ENCODE results near the gene ICAM1.

Gene ICAM1

DNA sequence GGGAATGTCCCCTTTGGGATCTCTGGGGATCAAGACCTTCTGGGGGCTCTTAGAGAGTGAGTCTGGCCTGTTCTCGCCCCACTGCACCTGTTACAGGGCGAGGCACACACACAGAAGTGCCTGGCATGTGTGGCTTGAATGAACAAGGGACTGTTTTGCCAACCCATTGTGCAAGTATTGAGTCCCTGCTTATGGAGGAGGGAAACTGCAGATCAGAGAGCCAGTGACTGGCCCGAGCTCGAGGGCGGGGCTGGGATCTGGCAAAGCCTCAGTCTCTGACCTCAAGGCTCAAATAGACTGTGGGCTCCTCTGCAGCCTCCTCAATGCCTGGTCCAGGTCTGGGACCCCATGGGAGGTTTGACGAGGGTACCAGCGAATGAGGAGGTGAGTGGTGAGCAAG, 56.9 kb downstream of the ICAM1 start:
- no peak for DNase-seq (ENCODE audit: low read depth)

DNA sequence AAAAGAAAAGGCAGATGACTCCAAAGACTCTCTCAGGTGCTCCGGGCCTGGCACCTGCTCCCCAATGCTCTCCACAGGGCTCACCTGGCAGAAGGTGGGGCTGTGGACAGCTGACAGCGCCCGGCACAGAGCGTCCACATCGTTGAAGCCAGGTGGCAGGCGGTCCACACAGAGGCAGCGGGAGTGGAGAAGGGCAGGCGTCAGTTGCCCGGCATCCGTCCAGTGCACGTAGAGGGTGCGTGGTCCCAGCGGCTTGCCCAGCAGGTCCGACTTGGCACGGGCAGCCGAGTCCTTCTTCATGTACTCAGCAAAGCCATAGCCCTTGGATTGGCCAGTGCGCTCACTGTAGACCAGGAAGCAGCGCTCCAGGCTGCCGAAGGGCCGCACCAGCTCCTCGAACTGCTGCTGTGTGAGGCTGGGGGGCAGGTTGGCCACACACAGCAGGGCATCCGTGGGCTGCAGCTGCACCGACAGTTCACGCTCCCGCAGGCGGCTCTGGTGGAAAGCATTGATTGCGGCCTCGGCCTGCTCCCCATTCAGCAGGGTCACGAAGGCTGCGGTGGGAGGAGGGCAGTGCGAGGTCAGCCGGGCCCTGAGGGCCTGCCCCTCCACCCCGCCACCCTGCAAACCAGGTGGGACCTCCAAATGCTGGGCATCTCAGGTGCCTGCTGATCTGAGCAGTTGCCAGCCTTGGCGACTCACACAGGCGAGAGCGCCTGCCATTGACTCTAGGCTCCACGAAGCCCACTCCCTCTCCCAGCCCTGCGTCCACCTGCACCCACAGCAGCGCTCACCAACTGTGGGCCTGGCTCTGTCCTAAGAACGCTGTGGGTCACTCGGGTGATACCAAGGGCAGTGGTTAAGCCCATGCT, 57.9 kb downstream of the ICAM1 start:
- DNase-seq (ENCODE audit: low read depth), result no peak

DNA sequence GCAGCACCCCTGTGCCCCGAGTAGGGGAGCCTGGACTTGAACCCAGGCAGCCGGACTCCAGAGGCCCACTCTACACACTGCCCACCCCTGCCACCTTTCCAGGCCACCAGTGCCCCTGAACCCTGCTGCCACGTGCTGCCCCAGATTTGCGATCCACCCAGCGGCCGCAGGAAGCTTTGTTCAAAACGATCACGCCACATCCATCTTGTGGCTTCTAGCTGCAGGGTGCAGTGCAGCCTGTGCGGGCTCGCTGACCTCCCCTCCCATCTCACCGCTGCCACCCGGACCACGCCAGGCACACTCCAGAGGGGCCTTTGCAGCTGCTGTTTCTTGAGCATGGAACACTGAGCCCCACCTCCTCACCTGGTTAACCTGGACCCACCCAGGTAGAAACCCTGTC, 58.6 kb downstream of the ICAM1 start:
- DNase-seq (ENCODE audit: low read depth), result no peak

DNA sequence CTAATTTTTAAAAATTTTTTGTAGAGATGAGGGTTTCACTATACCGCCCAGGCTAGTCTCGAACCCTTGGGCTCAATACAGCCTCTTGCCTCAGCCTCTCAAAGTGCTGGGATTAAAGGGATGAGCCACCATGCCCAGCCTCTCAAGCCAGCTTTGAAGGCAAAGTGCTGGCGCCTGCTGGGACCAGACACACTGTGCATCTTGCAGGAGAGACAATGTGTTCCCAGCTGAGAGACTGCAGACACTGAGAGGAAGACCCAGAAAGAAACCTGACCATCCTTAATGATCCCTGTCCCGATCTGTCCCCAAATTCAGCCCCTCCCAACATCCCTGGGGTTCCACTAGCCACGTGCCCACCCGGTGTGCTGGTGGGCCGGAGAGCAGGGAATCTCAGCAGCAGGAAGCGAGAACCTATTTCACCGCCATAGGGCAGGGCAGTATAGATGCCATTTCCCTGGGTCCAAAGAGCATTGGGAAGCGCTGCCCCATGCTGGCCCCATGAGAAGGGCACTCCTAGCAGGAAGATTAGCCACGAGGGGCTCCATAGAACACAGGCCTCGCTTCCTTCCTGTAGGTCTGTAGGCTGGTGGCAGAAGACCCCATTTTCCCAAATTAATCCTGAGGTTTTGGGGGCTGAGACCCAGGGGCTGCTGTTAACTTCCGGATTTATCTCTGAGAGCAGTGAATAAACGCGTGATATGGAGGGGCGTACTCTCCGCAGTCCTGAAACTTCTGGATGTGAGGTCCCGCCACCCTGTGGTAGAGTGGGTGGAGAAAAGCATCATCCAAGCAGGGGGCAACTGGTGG, 61.4 kb downstream of the ICAM1 start:
- no peak for DNase-seq (ENCODE audit: low read depth)

DNA sequence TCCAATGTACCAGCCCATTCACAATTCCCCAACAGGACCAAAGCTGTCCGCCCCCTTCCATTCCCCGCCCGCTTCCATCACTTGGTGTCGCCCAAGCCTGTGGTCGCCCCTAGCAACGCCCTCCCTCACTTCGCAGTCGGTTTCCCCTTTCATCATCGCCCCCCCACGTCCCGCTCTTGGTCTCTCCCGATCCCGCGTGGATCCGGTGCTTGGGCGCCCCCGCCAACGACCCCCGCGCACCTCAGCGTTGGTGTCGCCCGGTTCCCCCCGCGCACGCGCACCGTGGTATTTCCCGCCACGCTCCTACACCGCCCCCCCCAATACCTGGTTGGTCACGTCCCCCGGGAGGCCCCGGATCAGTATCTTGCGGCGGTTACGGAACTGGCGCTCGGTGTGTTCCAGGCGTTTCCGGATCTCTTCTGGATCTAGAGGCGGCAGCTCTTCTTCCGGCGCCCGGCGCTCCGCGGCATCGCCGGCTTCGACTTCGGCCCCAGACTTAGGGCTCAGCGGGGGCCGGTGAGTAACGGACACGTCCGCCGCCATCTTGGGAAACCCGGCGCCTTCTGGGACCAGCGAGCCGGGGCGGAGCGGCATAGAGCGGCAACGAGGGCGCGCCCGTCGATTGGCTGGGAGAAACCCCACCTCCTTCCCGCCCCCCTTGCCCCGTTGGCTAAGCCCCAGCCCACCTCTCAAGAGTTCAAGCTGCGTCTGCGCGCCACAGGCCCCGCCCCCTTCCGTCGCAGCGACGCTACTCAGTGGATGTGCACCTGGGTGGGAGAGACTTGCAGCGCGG, 62.2 kb downstream of the ICAM1 start, which contains the start of gene RAVER1:
Gene RAVER1 (minus strand): TSS at position 565 of the 793 bp plus-strand sequence. CDS start 22 bp downstream, at position 543.
- DNase-seq (ENCODE audit: low read depth), result peak; percentile 97

DNA sequence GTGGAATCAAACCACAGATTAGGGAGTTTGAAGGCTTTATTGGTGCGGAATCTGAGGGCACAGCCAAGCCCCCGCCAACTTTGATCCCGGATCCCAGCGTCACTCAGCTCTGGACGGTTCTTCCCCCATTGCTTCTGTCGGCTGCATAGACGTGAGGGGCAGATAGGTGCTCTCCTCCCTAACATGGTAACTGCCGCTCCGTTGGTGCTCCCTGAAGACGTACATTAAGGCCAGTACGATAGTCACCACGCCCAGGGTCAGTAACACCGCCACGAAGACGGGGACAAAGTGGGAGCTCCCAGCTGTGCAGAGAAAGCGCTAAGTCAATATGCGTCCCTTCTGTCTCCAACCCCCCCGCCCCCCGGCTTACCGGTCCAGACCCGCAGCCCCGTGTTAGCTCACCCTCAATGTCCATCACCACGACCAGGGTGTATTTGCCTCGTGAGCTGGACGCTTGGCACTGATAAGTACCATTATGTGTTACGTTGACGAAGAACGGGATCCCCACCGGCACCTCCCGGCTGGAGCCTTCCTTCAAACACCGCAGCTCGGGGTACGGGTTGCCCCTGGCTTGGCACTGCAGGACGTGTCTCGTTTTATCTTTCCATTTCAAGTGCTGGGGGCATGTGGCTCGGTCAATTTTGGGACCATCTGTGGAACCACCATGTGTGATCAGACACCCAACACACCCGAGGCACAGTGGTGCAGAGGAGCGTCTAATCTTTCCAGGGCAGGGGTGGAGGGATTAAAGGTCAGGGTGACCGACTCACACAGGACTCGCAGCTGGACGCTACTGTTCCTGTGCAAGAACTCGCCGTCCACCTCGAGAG, 63.1 kb downstream of the ICAM1 start:
- DNase-seq (ENCODE audit: low read depth), result no peak

DNA sequence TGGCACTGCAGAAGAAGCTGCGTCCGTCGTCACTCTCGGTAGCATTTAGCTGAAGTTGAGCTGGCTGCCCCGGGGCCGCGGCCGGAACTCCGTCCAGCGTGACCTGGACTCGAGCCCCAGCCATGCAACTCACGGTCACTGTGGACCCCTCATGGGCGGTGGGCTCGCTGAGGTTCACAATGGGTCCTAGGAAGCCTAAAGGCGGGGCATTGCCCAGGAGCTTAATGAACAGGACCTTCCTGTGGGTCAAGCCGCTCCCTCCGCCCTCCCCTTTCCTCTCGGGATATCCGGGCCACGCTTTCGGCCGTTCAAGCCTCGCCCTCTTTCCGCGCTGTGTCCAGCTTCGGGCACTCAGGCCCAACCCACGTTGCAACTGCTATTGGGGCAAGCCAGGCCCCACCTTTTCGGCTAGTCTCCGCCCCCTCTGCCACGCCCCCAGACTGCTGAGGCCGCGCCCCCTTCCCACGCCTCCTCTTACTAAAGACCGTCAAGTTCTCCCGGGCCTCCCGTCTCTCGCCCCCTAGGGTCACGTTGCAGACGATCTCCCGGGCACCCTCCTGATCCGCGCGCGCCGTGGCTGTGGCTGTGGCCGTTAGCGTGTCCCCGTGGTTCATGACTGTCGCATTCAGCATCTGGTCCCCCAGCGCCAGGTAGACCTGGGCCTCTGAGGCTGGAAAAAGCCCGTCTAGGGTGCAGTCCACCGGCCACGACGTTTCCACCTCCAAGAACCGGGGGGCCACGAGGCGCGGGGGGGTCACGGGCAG, 63.9 kb downstream of the ICAM1 start:
- no peak for DNase-seq (ENCODE audit: low read depth)

DNA sequence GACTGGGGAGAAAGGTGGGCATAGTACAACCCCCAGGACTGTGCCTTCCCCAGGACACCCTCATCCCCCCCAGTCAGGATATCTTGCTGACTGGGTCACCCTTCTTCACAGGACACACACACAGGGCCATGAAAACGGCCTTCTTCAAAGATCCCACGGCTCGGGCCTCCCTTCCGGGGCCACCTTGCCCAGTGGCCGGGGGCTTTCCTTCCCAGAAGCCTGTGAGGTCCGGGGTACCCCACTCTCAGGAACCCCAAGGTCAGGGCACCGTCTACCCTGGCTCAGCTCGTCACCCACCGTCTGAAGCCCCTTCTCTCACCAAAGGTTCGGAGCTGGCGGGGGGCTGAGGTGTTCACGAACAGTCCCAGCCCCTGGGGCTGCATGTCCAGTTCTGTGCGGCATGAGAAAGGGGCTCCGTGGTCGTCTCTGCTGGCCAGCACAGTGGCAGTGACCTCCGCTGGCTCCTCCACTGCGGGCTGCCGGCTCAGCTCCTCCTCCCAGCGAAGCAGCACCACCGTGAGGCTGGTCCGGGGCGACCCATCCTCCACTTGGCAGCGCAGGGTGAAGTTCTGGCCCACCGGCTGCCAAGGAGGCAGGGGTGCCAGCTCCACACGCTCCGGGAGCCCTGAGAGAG, 64.5 kb downstream of the ICAM1 start:
- DNase-seq (ENCODE audit: low read depth), result no peak
